Thyroid gland (tissue), 4 donors: ENCODE results near the gene PI4K2A.

Experiments used
- POLR2A ChIP-seq, 2 donors: fragments of 450-650 bp; IDR thresholded peaks; one replicate each; pipeline ENCODE4 v1.6.1; 2017; ENCODE audit warnings: antibody characterized with exemption in 2 of 2, mild to moderate bottlenecking in 2 of 2, moderate library complexity in 1 of 2
- TF ChIP-seq, protein P1 (sequence below), 6 experiments: fragments of 200-600 bp in 3 of 6; fragments of 450-650 bp in 3 of 6; sonication (generic) in 3 of 6; IDR thresholded peaks; one replicate each; pipeline ENCODE4 v1.5.1; 2016 to 2019; ENCODE audit warnings: antibody characterized with exemption in 6 of 6, mild to moderate bottlenecking in 2 of 6, inconsistent platforms in 1 of 6, moderate library complexity in 1 of 6

DNA sequence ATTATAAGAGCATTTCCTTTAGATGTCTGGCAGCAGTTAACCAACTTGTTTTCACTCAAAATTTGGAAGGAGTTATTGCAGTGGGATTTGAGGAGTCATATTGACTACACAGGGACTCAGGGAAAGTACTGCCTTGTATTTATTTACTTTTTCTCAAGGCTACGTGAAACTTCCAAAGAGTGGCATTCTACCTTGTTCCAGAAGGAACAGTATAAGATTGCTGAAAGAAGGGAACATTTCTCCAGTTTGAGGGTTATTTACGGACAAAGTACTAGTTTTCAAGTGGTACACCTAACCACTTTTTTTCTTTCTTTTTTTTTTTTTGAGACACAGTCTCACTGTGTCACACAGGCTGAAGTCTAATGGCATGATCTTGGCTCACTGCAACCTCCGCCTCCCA lies 12.2 kb upstream of the PI4K2A start:
- TF ChIP-seq, protein P1, sequence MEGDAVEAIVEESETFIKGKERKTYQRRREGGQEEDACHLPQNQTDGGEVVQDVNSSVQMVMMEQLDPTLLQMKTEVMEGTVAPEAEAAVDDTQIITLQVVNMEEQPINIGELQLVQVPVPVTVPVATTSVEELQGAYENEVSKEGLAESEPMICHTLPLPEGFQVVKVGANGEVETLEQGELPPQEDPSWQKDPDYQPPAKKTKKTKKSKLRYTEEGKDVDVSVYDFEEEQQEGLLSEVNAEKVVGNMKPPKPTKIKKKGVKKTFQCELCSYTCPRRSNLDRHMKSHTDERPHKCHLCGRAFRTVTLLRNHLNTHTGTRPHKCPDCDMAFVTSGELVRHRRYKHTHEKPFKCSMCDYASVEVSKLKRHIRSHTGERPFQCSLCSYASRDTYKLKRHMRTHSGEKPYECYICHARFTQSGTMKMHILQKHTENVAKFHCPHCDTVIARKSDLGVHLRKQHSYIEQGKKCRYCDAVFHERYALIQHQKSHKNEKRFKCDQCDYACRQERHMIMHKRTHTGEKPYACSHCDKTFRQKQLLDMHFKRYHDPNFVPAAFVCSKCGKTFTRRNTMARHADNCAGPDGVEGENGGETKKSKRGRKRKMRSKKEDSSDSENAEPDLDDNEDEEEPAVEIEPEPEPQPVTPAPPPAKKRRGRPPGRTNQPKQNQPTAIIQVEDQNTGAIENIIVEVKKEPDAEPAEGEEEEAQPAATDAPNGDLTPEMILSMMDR (IDR thresholded peaks at IDR 0.05), result no peak
- no peak for TF ChIP-seq POLR2A (IDR thresholded peaks at IDR 0.05)
